H54 (cell line): ENCODE data around the gene KLHL29.

ENCODE experiments used
- DNase-seq: peaks from one replicate; pipeline ENCODE4 v3.0.0; 2011; ENCODE audit warnings: low spot score, mixed read lengths; ENCODE audit not compliant: insufficient read length
- FAIRE-seq: peaks from 3 replicates; lab custom pipeline; 2011; peaks lifted over from hg19 to GRCh38; lab: Jason Lieb, UNC
- POLR2A ChIP-seq: IDR thresholded peaks from 2 replicates; pipeline ENCODE4 v1.6.1; 2011; ENCODE audit warnings: low read depth, mild to moderate bottlenecking, low read length

The KLHL29 gene

DNA sequence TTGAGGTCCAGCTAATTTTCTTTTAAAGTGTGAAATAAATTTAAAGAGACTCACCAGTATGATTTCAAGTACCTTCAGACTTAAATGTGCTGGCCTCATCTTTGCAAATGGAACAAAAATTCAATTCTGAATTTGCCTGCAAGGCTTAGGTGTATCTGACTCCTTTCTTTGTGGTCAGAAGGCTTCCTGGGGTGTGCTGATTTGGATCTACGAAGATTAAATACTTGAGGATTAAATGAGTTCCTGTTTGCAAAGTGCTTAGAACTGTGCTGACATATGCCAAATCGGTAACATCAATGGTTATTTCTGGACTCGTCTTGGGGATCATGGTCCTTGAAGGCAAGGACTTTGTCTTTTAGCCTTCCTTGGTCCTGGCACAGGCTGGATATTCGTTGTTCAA is 9.7 kb downstream of the KLHL29 start:
- no peak for TF ChIP-seq POLR2A
- no peak for FAIRE-seq

DNA sequence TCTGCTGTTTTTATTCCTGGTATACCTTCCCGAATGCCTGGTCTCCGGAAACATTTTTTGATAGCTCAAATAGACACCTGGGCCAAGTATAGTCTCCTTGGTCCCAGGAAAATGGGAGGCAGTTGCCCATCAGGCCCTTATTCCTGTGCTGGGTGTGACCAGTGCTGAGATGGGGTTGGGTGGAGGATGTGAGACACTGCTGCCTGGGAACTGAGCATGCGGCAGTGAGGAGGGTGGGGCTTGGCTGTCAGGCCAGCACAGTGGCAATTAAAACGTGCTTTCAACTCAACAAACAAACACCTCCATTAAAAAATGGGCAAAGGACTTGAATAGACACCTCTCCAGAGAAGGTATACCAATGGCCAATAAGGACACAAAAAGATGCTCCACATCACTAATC is 12.5 kb downstream of the KLHL29 start:
- FAIRE-seq: no peak
- no peak for TF ChIP-seq POLR2A
- DNase-seq: no peak

More for the DNA sequence above, 9.7 kb downstream of the KLHL29 start:
- DNase-seq: no peak

DNA sequence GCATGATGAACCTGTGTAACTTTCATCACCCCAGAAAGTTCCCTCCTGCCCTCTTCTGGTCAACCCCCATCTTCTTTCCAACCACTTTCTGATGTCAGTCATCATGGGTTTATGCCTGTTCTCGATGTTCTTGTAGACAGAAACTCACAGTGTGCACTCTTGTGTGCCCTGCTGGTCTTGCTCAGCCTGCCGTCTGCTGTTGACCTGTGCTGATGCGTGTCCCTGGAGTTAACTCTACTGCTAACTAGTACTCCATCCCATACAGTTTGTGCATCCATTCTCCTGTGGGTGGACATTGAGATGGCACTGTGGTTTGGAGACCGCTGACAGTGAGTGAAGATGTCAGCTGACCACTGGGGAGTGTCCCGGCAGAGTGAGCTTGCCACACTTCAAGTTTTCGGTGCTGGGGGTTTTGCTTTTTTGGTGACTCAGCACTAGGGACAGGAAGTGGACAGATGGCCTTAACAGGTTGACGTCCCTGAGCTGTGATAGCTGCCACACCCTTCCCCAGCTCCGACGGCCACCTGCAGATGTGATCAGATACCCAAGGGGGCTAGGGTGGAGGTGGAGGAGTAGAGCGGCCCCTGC is 14.8 kb downstream of the KLHL29 start:
- no peak for FAIRE-seq
- DNase-seq: no peak

DNA sequence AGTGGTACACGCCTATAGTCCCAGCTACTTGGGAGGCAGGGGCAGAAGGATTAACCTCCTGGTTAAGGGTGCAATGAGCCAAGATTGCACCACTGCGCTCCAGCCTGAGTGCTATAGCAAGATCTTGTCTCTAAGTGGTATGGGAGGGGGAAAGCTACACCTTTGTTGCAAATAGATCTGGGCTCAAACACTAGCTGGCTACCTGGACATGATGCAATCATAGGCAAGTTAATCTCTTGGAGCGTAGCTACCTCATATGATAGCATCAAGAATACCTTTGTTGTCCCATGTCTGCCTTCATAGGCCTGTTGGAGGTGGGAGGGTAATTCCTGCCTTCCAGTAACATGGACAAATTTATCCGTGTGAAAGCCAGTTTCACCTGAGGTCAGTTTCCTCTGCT is 15.7 kb downstream of the KLHL29 start:
- FAIRE-seq: no peak
- TF ChIP-seq POLR2A: no peak
- DNase-seq: no peak

More for the DNA sequence above, 14.8 kb downstream of the KLHL29 start:
- no peak for TF ChIP-seq POLR2A

DNA sequence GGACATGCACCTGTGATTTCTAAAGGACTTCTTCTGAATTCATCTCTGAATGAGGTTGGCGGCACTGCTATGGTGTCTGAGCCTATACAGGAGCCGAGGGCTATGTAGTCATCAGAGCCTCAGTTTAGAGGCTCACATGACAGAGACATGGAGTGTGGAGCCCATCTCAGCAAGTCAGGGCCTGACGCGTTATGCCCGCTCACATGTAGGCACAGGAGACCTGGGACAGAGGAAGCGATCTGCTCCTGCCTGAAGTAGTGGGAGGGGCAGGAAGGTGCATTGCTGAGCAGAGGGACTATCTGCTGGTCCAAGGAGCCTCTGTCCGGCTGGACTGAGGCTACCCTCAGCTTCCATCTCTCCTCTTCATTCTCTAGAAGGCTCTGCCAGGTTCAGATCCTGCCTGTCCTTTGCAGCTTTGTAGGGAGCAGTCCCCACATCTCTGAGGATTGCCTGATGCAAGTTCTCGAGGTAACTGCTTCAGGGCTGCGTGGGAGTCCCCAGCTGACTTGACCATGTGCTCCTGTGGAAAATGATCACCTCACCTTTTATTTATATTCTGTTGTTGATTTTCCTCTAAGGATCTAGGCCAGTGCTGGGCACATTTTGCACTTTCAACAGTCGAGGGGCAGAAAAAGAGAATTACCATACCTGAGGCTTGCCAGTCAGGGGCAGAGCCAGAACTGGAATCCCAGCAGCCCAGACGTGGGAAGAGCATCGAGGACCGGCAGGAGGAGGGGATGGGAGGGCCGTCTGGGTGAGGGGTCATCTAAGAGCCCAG is 16.6 kb downstream of the KLHL29 start:
- DNase-seq: no peak
- FAIRE-seq: no peak
- no peak for TF ChIP-seq POLR2A

DNA sequence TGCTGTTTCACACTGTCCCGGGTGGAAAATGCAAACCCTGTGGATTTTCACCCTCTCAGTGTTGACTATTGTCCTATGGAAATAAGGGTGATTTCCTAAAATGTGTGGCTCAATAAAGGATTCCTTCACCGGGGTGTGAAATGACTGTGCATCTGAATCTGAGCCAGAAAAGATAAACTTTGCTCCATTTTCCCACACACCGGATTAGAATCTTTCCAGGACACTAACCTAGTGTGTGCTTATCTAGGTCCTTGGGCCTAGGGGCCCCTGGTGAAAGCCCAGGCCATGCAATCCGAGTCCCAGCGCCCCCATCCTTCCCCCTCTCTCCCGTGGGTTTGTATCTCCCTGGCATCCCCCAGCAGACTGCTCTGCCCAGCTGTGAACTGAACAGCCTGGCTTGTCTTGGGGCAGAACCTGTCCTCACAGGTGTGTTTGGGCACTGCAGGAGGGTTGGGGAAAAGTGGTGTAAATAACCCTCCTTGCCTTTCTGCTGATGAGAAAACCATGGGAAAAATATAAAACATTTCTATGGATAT is 17.3 kb downstream of the KLHL29 start:
- TF ChIP-seq POLR2A: no peak
- DNase-seq (no peak), FAIRE-seq (no peak)

DNA sequence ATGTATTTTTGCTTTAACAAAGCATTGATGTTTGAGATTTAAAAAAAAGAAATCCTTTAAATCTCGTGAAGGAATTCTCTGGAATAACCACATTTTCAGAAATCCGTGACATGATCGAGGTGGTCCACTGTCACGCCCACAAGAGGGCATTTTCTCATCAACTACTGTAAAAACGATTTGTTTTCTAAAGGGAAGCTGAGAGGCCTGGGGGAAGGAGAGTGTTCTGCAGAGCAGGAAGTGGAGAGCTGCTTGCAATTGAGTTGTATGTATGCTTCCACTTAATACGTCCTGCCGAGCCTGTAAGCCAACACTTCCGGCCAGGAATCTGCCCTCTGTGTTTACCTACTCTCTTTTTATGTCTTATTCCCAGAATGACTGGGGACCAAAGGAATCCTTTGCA is 19.4 kb downstream of the KLHL29 start:
- peak; percentile 76 for FAIRE-seq
- TF ChIP-seq POLR2A: no peak
- DNase-seq: no peak

DNA sequence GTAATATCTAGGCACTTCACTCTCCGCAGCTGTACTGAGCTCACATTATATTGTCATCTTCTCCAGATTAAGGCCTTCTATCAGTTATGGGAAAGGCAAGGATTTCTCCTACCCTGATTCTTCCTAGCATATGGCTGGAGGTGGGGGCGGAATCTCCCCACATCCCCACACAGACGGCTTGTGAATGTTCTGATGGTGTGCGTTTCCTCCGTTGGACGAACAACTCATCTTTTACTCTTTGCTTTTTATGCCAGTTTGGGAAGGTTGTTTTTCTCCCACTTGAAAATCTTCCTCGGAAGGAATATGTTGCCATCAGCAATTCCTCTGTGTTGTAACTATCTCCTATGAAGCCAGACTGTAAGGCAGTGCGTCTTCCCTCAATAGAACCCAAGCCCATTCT is 24.3 kb downstream of the KLHL29 start:
- DNase-seq (no peak), FAIRE-seq (no peak)
- no peak for TF ChIP-seq POLR2A

DNA sequence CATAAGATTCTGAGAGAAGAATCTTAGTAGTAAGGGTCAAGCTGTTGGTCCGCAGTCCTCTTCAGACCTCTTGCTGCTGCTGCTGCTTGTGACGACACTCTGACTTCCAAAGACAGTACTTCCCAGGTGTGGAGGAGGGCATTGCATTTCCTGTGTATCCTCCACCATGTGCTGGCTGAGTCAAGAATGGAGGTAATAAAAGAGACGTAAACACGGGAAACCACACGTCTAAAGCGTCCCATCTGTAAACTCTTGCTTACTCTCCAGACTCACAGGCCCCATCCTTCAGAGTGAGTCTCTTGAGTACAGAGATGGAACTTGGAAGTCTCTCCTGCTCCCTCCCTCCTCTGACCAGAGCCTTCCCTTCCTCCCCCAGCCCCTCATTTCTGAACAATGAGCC is 25.6 kb downstream of the KLHL29 start:
- DNase-seq (no peak), FAIRE-seq (no peak)
- no peak for TF ChIP-seq POLR2A

DNA sequence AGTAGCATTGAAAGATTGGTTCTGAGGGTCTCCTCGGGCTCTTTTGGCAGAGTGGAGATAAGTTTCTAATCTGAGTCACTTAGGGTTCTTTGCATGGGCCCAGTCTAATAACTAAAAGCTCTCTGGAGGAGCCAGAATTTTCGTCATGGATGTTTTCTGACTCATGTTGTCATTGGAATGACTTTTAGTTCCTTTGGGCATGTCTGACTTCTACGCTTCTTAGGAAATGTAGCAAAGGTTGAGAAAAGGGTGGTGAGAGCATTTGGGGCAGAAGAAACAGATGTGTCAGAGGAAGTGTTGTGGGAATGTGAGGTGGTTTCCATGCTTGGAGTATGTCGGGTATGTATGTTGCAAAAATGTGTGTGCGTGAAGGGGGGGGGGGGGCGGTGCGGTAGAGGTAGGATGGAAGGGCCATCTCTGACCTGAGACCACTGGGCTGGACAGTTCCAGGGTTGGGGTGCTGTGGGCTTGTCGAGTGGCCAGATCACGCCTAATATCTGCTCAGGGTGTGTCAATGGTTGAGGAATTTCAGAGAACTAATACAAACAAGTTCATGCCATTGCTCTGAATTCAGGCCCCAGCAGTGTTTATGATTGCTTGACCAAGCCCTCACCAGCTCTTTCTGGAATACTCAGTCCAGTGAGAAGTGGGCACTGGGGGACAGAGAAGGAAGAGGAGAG is 26.9 kb downstream of the KLHL29 start:
- TF ChIP-seq POLR2A: no peak
- peak; percentile 55 for FAIRE-seq
- no peak for DNase-seq

DNA sequence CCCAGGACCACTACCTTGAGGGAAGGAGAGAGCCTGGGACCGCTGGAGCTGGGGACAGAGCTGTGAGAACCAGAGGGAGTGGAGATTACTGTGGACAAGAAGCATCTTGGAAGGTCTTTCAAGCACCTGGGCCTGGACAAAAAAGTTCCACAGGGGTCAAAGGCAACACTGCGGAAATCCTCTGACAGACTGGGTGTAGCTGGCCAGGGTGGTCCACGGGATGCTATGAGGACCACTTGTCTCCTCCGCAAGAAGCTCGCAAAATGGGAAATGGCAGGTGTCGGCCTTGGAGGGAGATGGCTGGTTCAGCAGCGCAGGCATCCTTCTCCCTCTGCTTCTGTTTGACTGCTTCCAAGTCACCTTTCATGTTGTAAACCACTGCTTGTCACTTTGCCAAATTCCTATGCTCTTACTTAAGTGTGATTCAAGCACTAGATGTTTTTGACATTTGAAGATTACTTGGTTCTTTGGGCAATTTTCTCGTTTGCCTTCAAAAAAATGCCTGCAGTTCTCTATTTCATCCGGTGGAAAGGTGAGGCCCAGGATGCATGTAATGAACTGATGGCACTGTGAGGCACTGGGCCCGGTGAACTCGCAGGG is 27.7 kb downstream of the KLHL29 start:
- FAIRE-seq: peak; percentile 23
- no peak for TF ChIP-seq POLR2A
- DNase-seq: no peak

DNA sequence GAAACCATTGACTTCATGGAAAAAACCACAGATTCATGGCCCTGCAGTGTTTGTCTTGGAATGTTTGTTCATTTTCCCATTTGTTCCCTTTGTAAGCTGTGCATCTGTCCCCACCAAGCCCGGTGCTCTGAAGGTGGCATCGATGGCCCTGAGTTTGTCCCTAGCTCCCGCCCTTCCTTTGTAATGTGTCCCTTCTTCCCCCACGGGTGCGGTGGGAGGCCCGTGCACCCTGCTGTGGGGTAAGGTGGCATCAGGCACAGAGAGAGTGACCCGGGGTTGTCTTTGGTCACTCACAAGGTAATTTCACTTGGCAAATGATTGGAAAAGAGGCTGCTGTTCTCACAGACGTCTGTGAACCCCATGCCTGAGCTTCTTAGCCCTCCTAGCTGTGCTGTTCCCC is 28.7 kb downstream of the KLHL29 start:
- DNase-seq: no peak
- no peak for TF ChIP-seq POLR2A
- no peak for FAIRE-seq

DNA sequence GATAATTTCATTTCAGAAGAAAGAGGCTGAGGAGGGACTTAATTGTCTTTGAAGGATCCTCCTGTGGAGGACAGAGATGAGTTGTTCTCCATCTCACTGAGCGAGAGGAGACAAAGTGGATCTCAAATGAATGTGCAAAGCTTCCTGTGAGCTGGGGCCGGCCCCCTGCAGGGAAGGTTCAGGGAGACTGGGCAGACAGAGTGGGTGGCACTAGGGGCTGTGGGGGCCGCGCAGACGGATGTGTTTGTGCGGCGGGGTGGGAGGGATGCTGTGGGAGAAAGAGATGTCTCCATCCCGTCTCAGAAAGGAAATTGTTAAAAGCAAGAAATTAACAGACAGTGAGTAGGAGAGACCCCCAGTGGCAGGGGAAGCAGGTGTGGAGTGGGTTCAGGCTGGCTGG is 29.1 kb downstream of the KLHL29 start:
- TF ChIP-seq POLR2A: no peak
- FAIRE-seq: no peak
- no peak for DNase-seq

DNA sequence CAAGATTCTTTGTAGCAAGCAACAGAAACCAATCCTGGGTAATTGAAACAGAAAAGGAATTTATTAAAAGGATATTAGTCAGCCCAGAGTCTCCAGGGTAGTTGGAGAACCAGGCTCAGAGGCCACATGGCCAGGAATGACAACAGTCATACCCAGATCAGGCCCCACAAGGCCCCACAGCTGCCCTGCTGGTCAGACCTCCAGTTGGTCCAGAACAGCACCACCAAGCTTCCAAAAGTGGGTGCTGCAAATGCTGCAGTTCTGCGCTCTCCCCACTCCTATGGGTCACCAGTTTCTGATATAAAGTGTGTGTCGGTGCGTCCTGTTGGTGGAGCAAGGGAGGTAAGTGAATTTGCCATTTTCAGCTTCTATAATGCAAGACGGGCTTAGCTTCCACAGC is 29.9 kb downstream of the KLHL29 start:
- TF ChIP-seq POLR2A: no peak
- FAIRE-seq (no peak), DNase-seq (no peak)
